Upper lobe of right lung (tissue), 1 donor: ENCODE measurements around the gene CAMK2N1. TPM values are rescaled to one million over a fixed set of nuclear protein-coding genes. Genes with fewer than 3 reads are reported as not detected.

ENCODE experiments used
- ATAC-seq: fragments of 200-7000 bp; cut with Tn5 transposase; one replicate; pipeline ENCODE4 v1.9.1; 2020; ENCODE audit warnings: mild to moderate bottlenecking, moderate library complexity
- DNase-seq: peaks from one replicate; pipeline ENCODE4 v3.0.0-alpha.2; 2020
- H3K27ac ChIP-seq: fragments of 200-600 bp; one replicate; pipeline ENCODE4 v1.8.0; 2022
- H3K27me3 ChIP-seq: fragments of 200-600 bp; one replicate; pipeline ENCODE4 v1.8.0; 2022; ENCODE audit warnings: mild to moderate bottlenecking
- H3K36me3 ChIP-seq: fragments of 200-600 bp; one replicate; pipeline ENCODE4 v1.8.0; 2022
- H3K4me1 ChIP-seq: fragments of 200-600 bp; one replicate; pipeline ENCODE4 v1.8.0; 2022
- H3K4me3 ChIP-seq: fragments of 200-600 bp; one replicate; pipeline ENCODE4 v1.8.0; 2022; ENCODE audit warnings: mild to moderate bottlenecking
- H3K9me3 ChIP-seq: fragments of 200-600 bp; one replicate; pipeline ENCODE4 v1.8.0; 2022
- intact Hi-C: fragments of 100-400 bp; cut with DNase I; formaldehyde crosslinking; loops from one replicate; pipeline ENCODE4 v1.11.0; 2022
- total RNA-seq: library from RNA; stranded (reverse); fragmentation: NEBNext Ultra II Directional; extraction: Animal tissue kit (Norgen Biotek cat#: 25700); gene quantifications from one replicate; pipeline ENCODE4 v1.2.1, GENCODE V29; 2021
- TF ChIP-seq, protein P1 (sequence below): fragments of 200-600 bp; IDR thresholded peaks from one replicate; pipeline ENCODE4 v1.8.0; 2022; ENCODE audit warnings: antibody characterized with exemption
- donor health status: DM: no; HTN: yes; CAD: no; lungs with severe emphysema.

Gene CAMK2N1
- total RNA-seq, 1 donor from 2014 or later = 73.6 TPM

DNA sequence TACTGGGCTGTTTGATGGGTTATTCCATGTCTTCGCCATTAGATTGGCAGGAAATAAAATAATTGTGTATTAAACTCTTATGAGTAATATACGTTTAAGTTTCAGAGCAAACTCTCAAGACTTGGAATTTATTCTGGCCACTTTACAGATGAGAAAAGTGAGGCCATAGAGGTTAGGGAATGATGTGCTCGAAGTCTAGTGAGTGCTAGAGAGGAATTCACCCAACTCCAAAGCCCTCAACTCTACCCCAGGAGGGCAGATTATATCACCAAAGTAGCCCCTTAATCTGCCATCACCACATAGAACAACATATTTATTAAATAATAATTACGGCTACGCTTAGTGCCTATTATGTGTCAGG lies 22.4 kb upstream of the CAMK2N1 start:
- no peak for ATAC-seq
- Histone ChIP-seq H3K4me3 (peak overlapping the region; percentile 95), H3K27me3 (peaks cover 6% of the 10 kb centered on the region), H3K9me3 (no peaks in the 10 kb centered on the region), H3K4me1 (peaks cover 19% of the 10 kb centered on the region), H3K27ac (peak overlapping the region; percentile 89), H3K36me3 (peaks cover 2% of the 10 kb centered on the region)
- TF ChIP-seq, protein P1, sequence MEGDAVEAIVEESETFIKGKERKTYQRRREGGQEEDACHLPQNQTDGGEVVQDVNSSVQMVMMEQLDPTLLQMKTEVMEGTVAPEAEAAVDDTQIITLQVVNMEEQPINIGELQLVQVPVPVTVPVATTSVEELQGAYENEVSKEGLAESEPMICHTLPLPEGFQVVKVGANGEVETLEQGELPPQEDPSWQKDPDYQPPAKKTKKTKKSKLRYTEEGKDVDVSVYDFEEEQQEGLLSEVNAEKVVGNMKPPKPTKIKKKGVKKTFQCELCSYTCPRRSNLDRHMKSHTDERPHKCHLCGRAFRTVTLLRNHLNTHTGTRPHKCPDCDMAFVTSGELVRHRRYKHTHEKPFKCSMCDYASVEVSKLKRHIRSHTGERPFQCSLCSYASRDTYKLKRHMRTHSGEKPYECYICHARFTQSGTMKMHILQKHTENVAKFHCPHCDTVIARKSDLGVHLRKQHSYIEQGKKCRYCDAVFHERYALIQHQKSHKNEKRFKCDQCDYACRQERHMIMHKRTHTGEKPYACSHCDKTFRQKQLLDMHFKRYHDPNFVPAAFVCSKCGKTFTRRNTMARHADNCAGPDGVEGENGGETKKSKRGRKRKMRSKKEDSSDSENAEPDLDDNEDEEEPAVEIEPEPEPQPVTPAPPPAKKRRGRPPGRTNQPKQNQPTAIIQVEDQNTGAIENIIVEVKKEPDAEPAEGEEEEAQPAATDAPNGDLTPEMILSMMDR = no peak
- DNase-seq = no peak
- intact Hi-C loops = no loop called here

DNA sequence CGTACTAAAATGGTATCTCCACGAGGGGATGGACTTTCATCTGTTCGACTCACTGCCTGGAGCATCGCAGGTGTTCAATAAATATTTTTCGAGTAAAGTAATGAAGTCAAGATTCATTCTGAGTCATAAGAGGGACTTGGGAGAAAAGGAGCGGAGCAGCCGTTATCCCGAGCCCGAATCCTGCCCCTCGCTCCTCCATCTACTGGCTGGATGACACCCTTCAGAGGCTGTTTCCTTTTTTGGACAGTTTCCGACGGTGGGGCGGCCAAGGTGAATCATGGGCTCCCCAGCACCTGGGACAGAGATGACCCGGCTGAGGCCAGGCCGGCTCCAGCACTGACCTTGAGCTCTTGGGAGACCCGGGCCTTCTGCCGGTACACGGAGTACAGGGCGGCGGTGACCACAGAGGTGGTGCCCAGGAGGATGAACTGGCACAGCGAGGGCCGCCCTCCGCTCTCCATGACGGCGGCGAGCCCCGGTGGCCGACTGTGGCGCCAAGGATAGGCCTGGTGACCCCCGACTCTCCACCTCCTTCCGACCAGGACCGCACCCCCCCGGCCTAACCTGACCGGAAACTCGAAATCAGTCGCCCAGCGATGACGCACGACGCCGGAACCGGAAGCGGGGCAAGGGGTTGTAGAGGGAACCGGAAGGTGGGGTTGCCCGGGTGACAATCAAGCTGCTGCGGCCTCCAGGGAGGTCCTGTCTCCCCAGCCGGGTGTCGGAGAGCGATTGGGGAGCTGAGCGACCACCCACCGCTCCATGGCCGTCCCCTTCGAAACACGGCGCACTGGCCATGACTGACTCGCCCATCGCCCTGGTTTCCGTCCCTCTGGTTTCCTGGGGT lies 21.8 kb upstream of the CAMK2N1 start, which contains the start of gene MUL1:
Gene MUL1 (minus strand): TSS at position 588 of the 847 bp plus-strand sequence. CDS start 127 bp downstream, at position 461.
- intact Hi-C loops = no loop called here
- TF ChIP-seq, protein P1 = no peak
- peaks cover 8% of the 10 kb centered on the region for H3K36me3 ChIP-seq
- peaks cover 19% of the 10 kb centered on the region for H3K4me1 ChIP-seq
- DNase-seq (peak; percentile 98), ATAC-seq (peak; percentile 99)
- peak within 1 kb of the TSS; percentile 95 for H3K4me3 ChIP-seq
- peaks cover 6% of the 10 kb centered on the region for H3K27me3 ChIP-seq
- peak within 1 kb of the TSS; percentile 89 for H3K27ac ChIP-seq
- H3K9me3 ChIP-seq = no peaks in the 10 kb centered on the region

DNA sequence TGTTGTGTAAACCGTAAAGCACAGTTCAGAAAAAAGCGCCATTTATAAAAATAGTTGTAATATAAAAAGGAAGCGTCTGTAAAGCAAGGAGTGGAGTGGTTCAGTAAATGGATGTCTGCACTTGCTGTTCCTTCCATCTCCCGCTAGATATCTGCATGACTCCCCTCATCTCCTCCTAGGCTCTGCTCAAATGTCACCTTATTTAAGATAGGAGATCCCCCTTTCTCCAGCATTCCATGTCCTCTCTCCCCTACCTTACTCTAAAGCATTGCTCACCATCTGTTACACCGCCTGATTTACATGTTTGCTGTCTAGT lies 21.2 kb upstream of the CAMK2N1 start:
- TF ChIP-seq, protein P1 = no peak
- ATAC-seq = no peak
- Histone ChIP-seq H3K36me3 (peaks cover 14% of the 10 kb centered on the region), H3K27me3 (peaks cover 6% of the 10 kb centered on the region), H3K9me3 (no peaks in the 10 kb centered on the region), H3K27ac (peak overlapping the region; percentile 89), H3K4me3 (peak overlapping the region; percentile 95), H3K4me1 (peaks cover 19% of the 10 kb centered on the region)
- no peak for DNase-seq
- intact Hi-C loops = no loop called here

DNA sequence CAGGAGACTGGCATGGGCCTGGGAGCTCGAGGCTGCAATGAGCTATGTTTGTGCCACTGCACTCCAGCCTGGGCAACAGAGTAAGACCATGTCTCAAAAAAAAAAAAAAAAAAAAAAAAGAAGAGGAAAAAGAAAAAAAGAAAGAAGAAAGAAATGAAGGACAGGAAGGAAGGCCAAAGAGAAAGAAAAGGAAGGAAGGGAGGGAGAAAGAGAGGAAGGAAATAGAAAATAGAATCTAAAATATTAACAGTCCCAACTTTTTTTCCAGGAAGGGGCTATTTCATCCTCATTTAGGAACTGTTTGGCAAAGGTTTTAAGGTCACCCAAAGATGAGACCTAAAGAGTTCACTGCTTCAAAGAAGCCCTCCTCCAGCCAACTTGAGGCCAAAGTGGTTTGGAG lies 19.5 kb upstream of the CAMK2N1 start:
- intact Hi-C loops = no loop called here
- Histone ChIP-seq H3K36me3 (peaks cover 31% of the 10 kb centered on the region), H3K4me1 (peaks cover 19% of the 10 kb centered on the region), H3K27me3 (no peaks in the 10 kb centered on the region), H3K27ac (no peak overlapping the region), H3K4me3 (no peak overlapping the region), H3K9me3 (no peaks in the 10 kb centered on the region)
- no peak for ATAC-seq
- TF ChIP-seq, protein P1 = no peak
- DNase-seq = no peak

DNA sequence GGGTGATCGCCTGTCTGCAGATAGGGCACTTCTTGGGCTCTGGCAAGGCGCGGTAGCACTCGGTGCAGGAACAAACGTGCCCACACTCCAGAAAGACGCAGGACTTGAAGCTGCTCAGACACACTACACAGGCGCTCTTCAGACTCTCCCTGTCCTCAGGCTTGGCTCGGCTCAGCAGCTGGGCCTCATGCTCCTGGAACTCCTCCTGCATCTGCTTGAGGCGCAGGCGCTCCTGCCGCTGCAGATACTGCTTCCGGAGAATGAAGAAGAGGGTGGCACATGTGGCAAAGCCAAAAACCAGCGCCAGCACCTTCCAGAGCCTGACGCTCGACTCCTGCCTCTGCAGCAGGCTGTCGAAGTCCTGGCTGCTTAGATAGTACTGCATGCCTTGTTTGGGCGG lies 14.7 kb upstream of the CAMK2N1 start:
- H3K4me1 ChIP-seq = peaks cover 9% of the 10 kb centered on the region
- peaks cover 54% of the 10 kb centered on the region for H3K36me3 ChIP-seq
- intact Hi-C loops = no loop called here
- H3K27ac ChIP-seq = no peak overlapping the region
- H3K4me3 ChIP-seq = no peak overlapping the region
- DNase-seq (no peak), ATAC-seq (no peak)
- TF ChIP-seq, protein P1 = no peak
- no peaks in the 10 kb centered on the region for H3K9me3 ChIP-seq
- H3K27me3 ChIP-seq = no peaks in the 10 kb centered on the region
